A549 (cell line): ENCODE measurements around the gene ACAP1. TPM values are rescaled to one million over a fixed set of nuclear protein-coding genes. Genes with fewer than 3 reads are reported as not detected.

Experiments
- ATAC-seq, 2 experiments: fragments of 200-7000 bp in 1 of 2; fragments of >200 bp in 1 of 2; cut with Nextera tagmentation in 1 of 2; cut with Tn5 transposase in 1 of 2; 3 replicates each; pipeline versions ENCODE4 v1.8.0 to v1.9.1; 2018 to 2020; ENCODE audit warnings: mild to moderate bottlenecking in 1 of 2, moderate library complexity in 1 of 2
- CTCF ChIA-PET: fragments of 300-600 bp; sonication (Branson Sonifier 250); formaldehyde crosslinking; extraction: SDS; loops from one replicate; lab custom pipeline; 2021; ENCODE audit warnings: antibody characterized with exemption, inconsistent platforms; lab: Yijun Ruan, JAX
- POLR2A ChIA-PET: fragments of 350-600 bp; formaldehyde crosslinking; extraction: SDS; loops from one replicate; lab custom pipeline; 2021; ENCODE audit warnings: antibody characterized with exemption, inconsistent platforms; lab: Yijun Ruan, JAX
- DNase-seq, 2 experiments: peaks; one replicate each; pipeline versions ENCODE4 v3.0.0 to v3.0.0-alpha.2; 2011 to 2016; ENCODE audit warnings: low read depth in 1 of 2, low spot score in 1 of 2
- FAIRE-seq: peaks from 2 replicates; lab custom pipeline; 2011; peaks lifted over from hg19 to GRCh38; lab: Jason Lieb, UNC
- H3K27ac ChIP-seq, 2 experiments: fragments of >200 bp; sonication (Bioruptor Twin); formaldehyde crosslinking; 3 replicates each; pipeline ENCODE4 v1.5.1; 2016 to 2017
- H3K4me1 ChIP-seq: fragments of >200 bp; sonication (Bioruptor Twin); formaldehyde crosslinking; 3 replicates; pipeline ENCODE4 v1.6.1; 2016
- H3K4me2 ChIP-seq: fragments of >200 bp; sonication (Bioruptor Twin); formaldehyde crosslinking; 3 replicates; pipeline ENCODE4 v1.6.1; 2016
- H3K4me3 ChIP-seq: fragments of >200 bp; sonication (Bioruptor Twin); formaldehyde crosslinking; 3 replicates; pipeline ENCODE4 v1.5.1; 2016
- H3K9me3 ChIP-seq: fragments of >200 bp; sonication (Bioruptor Twin); formaldehyde crosslinking; 3 replicates; pipeline ENCODE4 v1.6.1; 2016
- ATOH8 ChIP-seq: fragments of 250-450 bp; sonication (Bioruptor Pico); IDR thresholded peaks from 2 replicates; pipeline ENCODE4 v1.5.0; 2020; ENCODE audit warnings: low read depth, mild to moderate bottlenecking, moderate library complexity
- BHLHE40 ChIP-seq: IDR thresholded peaks from 2 replicates; pipeline ENCODE4 v1.6.1; 2012; ENCODE audit warnings: low read depth, low read length, inconsistent platforms
- CBX2 ChIP-seq: fragments of 200-600 bp; sonication (generic); IDR thresholded peaks from 2 replicates; pipeline ENCODE4 v1.6.1; 2016; ENCODE audit warnings: low read depth, mild to moderate bottlenecking, borderline replicate concordance
- CBX8 ChIP-seq: fragments of 200-600 bp; sonication (generic); IDR thresholded peaks from 2 replicates; pipeline ENCODE4 v1.6.1; 2016
- CEBPB ChIP-seq, 2 experiments: fragments of >200 bp in 1 of 2; sonication (Bioruptor Twin) in 1 of 2; formaldehyde crosslinking in 1 of 2; IDR thresholded peaks; 2 replicates each; pipeline ENCODE4 v1.6.1; 2012 to 2016
- CHD2 ChIP-seq: fragments of 150-350 bp; IDR thresholded peaks from 2 replicates; pipeline ENCODE4 v1.6.1; 2014; ENCODE audit warnings: low read length; ENCODE audit not compliant: partially characterized antibody
- CHD4 ChIP-seq: fragments of 200-600 bp; sonication (generic); IDR thresholded peaks from 2 replicates; pipeline ENCODE4 v1.6.1; 2016; ENCODE audit warnings: antibody characterized with exemption, mild to moderate bottlenecking, borderline replicate concordance
- EHF ChIP-seq: fragments of 250-450 bp; sonication (Bioruptor Pico); IDR thresholded peaks from 2 replicates; pipeline ENCODE4 v1.5.0; 2020; ENCODE audit warnings: mild to moderate bottlenecking
- EP300 ChIP-seq, 2 experiments: fragments of >200 bp; sonication (Bioruptor Twin); formaldehyde crosslinking; IDR thresholded peaks; 2 replicates in 1 of 2; 3 replicates in 1 of 2; pipeline ENCODE4 v1.6.1; 2016 to 2017
- ESRRA ChIP-seq: fragments of 150-350 bp; IDR thresholded peaks from 2 replicates; pipeline ENCODE4 v1.6.1; 2014; ENCODE audit warnings: mild to moderate bottlenecking, low read length, borderline replicate concordance
- FOSB ChIP-seq: fragments of 250-450 bp; sonication (Bioruptor Pico); IDR thresholded peaks from 2 replicates; pipeline ENCODE4 v1.5.0; 2020; ENCODE audit warnings: mild to moderate bottlenecking, moderate library complexity
- FOXS1 ChIP-seq: fragments of 250-450 bp; sonication (Bioruptor Pico); IDR thresholded peaks from 2 replicates; pipeline ENCODE4 v1.5.0; 2020; ENCODE audit warnings: mild to moderate bottlenecking, moderate library complexity
- HEYL ChIP-seq: fragments of 250-450 bp; sonication (Bioruptor Pico); IDR thresholded peaks from 2 replicates; pipeline ENCODE4 v1.8.0; 2021; ENCODE audit warnings: mild to moderate bottlenecking, moderate library complexity
- HMGXB4 ChIP-seq: fragments of 250-450 bp; sonication (Bioruptor Pico); IDR thresholded peaks from 2 replicates; pipeline ENCODE4 v1.5.0; 2021; ENCODE audit warnings: mild to moderate bottlenecking, moderate library complexity, borderline replicate concordance
- HOXA7 ChIP-seq: fragments of 250-450 bp; sonication (Bioruptor Pico); IDR thresholded peaks from 2 replicates; pipeline ENCODE4 v1.5.0; 2020; ENCODE audit warnings: mild to moderate bottlenecking, moderate library complexity
- HOXB5 ChIP-seq: fragments of 250-450 bp; sonication (Bioruptor Pico); IDR thresholded peaks from 2 replicates; pipeline ENCODE4 v1.5.0; 2020; ENCODE audit warnings: mild to moderate bottlenecking, moderate library complexity
- JUN ChIP-seq, 2 experiments: fragments of >200 bp; sonication (Bioruptor Twin); formaldehyde crosslinking; IDR thresholded peaks; 2 replicates in 1 of 2; 3 replicates in 1 of 2; pipeline ENCODE4 v1.6.1; 2016 to 2017
- KDM5A ChIP-seq: fragments of 200-600 bp; sonication (generic); IDR thresholded peaks from 2 replicates; pipeline ENCODE4 v1.6.1; 2016; ENCODE audit warnings: antibody characterized with exemption, mild to moderate bottlenecking
- MAFK ChIP-seq: fragments of 450-650 bp; IDR thresholded peaks from 2 replicates; pipeline ENCODE4 v1.6.1; 2014; ENCODE audit not compliant: partially characterized antibody
- MAX ChIP-seq: IDR thresholded peaks from 2 replicates; pipeline ENCODE4 v1.6.1; 2012
- NFE2L2 ChIP-seq: fragments of 150-350 bp; conservative IDR thresholded peaks from 2 replicates; pipeline ENCODE4 v1.6.1; 2014; ENCODE audit warnings: low read length
- PBX3 ChIP-seq: IDR thresholded peaks from 2 replicates; pipeline ENCODE4 v1.6.1; 2012
- PHF8 ChIP-seq: fragments of 200-600 bp; sonication (generic); IDR thresholded peaks from 2 replicates; pipeline ENCODE4 v1.6.1; 2016; ENCODE audit warnings: low read depth, mild to moderate bottlenecking, antibody characterized with exemption, moderate library complexity, borderline replicate concordance
- POLR2AphosphoS2 ChIP-seq: conservative IDR thresholded peaks from 2 replicates; pipeline ENCODE4 v1.6.1; 2012; ENCODE audit warnings: low read length, improper control_type of control experiment, inconsistent platforms
- RCOR1 ChIP-seq: fragments of 150-350 bp; IDR thresholded peaks from 2 replicates; pipeline ENCODE4 v1.6.1; 2014; ENCODE audit warnings: antibody characterized with exemption, low read length, low read depth
- RFX5 ChIP-seq: fragments of 450-650 bp; IDR thresholded peaks from 2 replicates; pipeline ENCODE4 v1.7.1; 2014; ENCODE audit warnings: antibody characterized with exemption, mild to moderate bottlenecking, moderate library complexity
- SMC3 ChIP-seq: fragments of >200 bp; sonication (Bioruptor Twin); formaldehyde crosslinking; IDR thresholded peaks from 3 replicates; pipeline ENCODE4 v1.6.1; 2018; ENCODE audit warnings: inconsistent platforms
- SREBF2 ChIP-seq: fragments of 450-650 bp; IDR thresholded peaks from 2 replicates; pipeline ENCODE4 v1.6.1; 2014; ENCODE audit warnings: mild to moderate bottlenecking, moderate library complexity
- TP53 ChIP-seq: fragments of 250-450 bp; sonication (Bioruptor Pico); IDR thresholded peaks from 2 replicates; pipeline ENCODE4 v1.5.0; 2021; ENCODE audit warnings: mild to moderate bottlenecking, moderate library complexity
- WGBS: methylation state at CpG from one replicate; pipeline ENCODE4 v1.1.6; 2017; ENCODE audit errors: missing lambda C conversion rate; 5-methylcytosine and 5-hydroxymethylcytosine counted together
- polyA plus RNA-seq, 4 experiments: library from polyadenylated mRNA; depleted of rRNA in 3 of 4; stranded (reverse); fragments of >200 nt; fragmentation: RNase III in 1 of 4; extraction: RNeasy Plus Mini Kit Qiagen cat#74134 plus additional on column Dnase treatment in 1 of 4; gene quantifications; 2 replicates in 3 of 4; 3 replicates in 1 of 4; pipeline ENCODE4 v1.2.3, GENCODE V29; 2011 to 2017

Gene ACAP1
- polyA plus RNA-seq, 2 of the 4 experiments (the other 2 are of a cell fraction) = 0.41 to 1.3 TPM

- Histone ChIP-seq H3K4me3 (no peak overlapping the region), H3K4me2 (no peak overlapping the region), H3K4me1 (peaks cover 8% of the 10 kb centered on the region; the same call in 1 of the 3 replicates), H3K9me3 (no peaks in the 10 kb centered on the region), H3K27ac (no peak overlapping the region)
- CTCF ChIA-PET = interaction anchor here (3.0 to 23.9 kb wide), 4 partner anchors 2 to 41 kb away, joined by 11 to 433 read pairs (median 260); partner anchors contain the start of genes ACAP1, NEURL4 and TMEM95
- no peak for FAIRE-seq
- DNase-seq = no peak
- POLR2A ChIA-PET = no interaction called here
- ATAC-seq = no peak
- TF ChIP-seq FOXS1 (CRISPR knock-in tag) = no peak
- peak; percentile 58 for TF ChIP-seq MAFK
- WGBS = 37% methylated on average over 2 of the region's 2 CpGs
Observed at GRCh38 chr17:7340179-7340578, 3.9 kb downstream of the ACAP1 start.

- CTCF ChIA-PET = interaction anchor here (0.9 to 23.9 kb wide), 10 partner anchors 1 to 219 kb away, joined by 3 to 433 read pairs (median 8); partner anchors contain the start of genes ACAP1, NEURL4, SLC2A4 and TMEM95
- no peak for FAIRE-seq
Observed at GRCh38 chr17:7341842-7342241, 5.5 kb downstream of the ACAP1 start.

GRCh38 chr17:7343250-7343649, 6.9 kb downstream of the ACAP1 start:
- ATAC-seq = no peak
- CTCF ChIA-PET = interaction anchor here (1.0 to 18.5 kb wide), 10 partner anchors 9 to 297 kb away, joined by 3 to 433 read pairs (median 14); partner anchors contain the start of genes ACAP1, KCTD11, NEURL4 and NLGN2
- Histone ChIP-seq H3K4me2 (no peak overlapping the region), H3K27ac (no peak overlapping the region)
- TF ChIP-seq MAFK = no peak
- no peak for TF ChIP-seq CHD2
- TF ChIP-seq PBX3 = no peak
- no peak for TF ChIP-seq FOXS1 (CRISPR knock-in tag)
- TF ChIP-seq CBX8 = no peak
- TF ChIP-seq NFE2L2 = no peak
- no peak for TF ChIP-seq PHF8
- TF ChIP-seq EP300 (IDR thresholded peaks at IDR 0.05) = no peak
- no peak for TF ChIP-seq BHLHE40
- TF ChIP-seq CHD4 = no peak
- TF ChIP-seq KDM5A = no peak
- no peak for TF ChIP-seq MAX
- TF ChIP-seq CEBPB (IDR thresholded peaks at IDR 0.05) = no peak
- no peak for TF ChIP-seq SREBF2
- TF ChIP-seq JUN (IDR thresholded peaks at IDR 0.05) = no peak
- no peak for TF ChIP-seq HOXA7
- TF ChIP-seq FOSB = no peak
- TF ChIP-seq, all 56 proteins: peak for 0
- POLR2A ChIA-PET = interaction anchor here (1.0 to 2.9 kb wide), 2 partner anchors 14 to 30 kb away, joined by 3 to 22 read pairs; partner anchors contain the start of gene NEURL4
- WGBS = 70% methylated on average over 15 of the region's 15 CpGs
- no peak for DNase-seq
- Histone ChIP-seq H3K4me1 (peaks cover 8% of the 10 kb centered on the region; the same call in 1 of the 3 replicates), H3K4me3 (no peak overlapping the region), H3K9me3 (no peaks in the 10 kb centered on the region)
- no peak for FAIRE-seq

More at GRCh38 chr17:7341842-7342241, 5.5 kb downstream of the ACAP1 start:
- ATAC-seq (no peak), DNase-seq (no peak)
- Histone ChIP-seq H3K9me3 (no peaks in the 10 kb centered on the region), H3K4me2 (no peak overlapping the region), H3K4me1 (peaks cover 8% of the 10 kb centered on the region; the same call in 1 of the 3 replicates), H3K27ac (no peak overlapping the region), H3K4me3 (no peak overlapping the region)
- TF ChIP-seq RFX5 = no peak
- no peak for TF ChIP-seq MAX
- no peak for TF ChIP-seq ESRRA
- no peak for TF ChIP-seq ATOH8 (CRISPR knock-in tag)
- no peak for TF ChIP-seq RCOR1
- no peak for TF ChIP-seq HOXB5 (CRISPR knock-in tag)
- TF ChIP-seq EHF (CRISPR knock-in tag) = no peak
- TF ChIP-seq POLR2AphosphoS2 = no peak
- no peak for TF ChIP-seq CBX2
- no peak for TF ChIP-seq TP53 (CRISPR knock-in tag)
- TF ChIP-seq HEYL = no peak
- no peak for TF ChIP-seq SMC3
- no peak for TF ChIP-seq HMGXB4
- POLR2A ChIA-PET = interaction anchor here (1.7 kb wide), 1 partner anchor 12 kb away, joined by 5 read pairs; the partner anchor contains the start of gene NEURL4
- 90% methylated on average over 13 of the region's 13 CpGs for WGBS
